HCT116 (cell line): Measurements from ENCODE around the gene PLAC9. TPM values are rescaled to one million over a fixed set of nuclear protein-coding genes. Genes with fewer than 3 reads are reported as not detected.

ENCODE experiments used
- ATAC-seq: fragments of 200-7000 bp; cut with Tn5 transposase; 2 replicates; pipeline ENCODE4 v1.9.1; 2020; ENCODE audit warnings: mild to moderate bottlenecking, moderate library complexity
- Bru-seq: library from RNA; stranded (reverse); fragments of 400-500 nt; gene quantifications from one replicate; lab custom pipeline; 2021; lab: Mats Ljungman, UMichigan
- BruChase-seq, 2 experiments: library from RNA; stranded (reverse); fragments of 400-500 nt; gene quantifications; one replicate each; lab custom pipeline; 2021; lab: Mats Ljungman, UMichigan
- BruUV-seq: library from RNA; stranded (reverse); fragments of 400-500 nt; replicated peaks from 2 replicates; lab custom pipeline; 2021; lab: Mats Ljungman, UMichigan
- CTCF ChIA-PET: fragments of 300-600 bp; sonication (Branson Sonifier 250); formaldehyde crosslinking; loops from one replicate; lab custom pipeline; 2021; ENCODE audit warnings: antibody characterized with exemption; lab: Charles Lee
- POLR2A ChIA-PET: fragments of 300-600, 350-600 bp; sonication (Branson Sonifier 250); formaldehyde crosslinking; loops from one replicate; lab custom pipeline; 2021; ENCODE audit warnings: antibody characterized with exemption; lab: Charles Lee
- RAD21 ChIA-PET, 2 experiments: fragments of 300-600 bp; sonication (Branson Sonifier 250); formaldehyde crosslinking; loops; one replicate each; lab custom pipeline; 2023; ENCODE audit warnings: low total read pairs in 2 of 2; ENCODE audit not compliant: uncharacterized antibody in 2 of 2, unreplicated experiment in 2 of 2, low non-redundant PET in 1 of 2; lab: Charles Lee
- DNase-seq: peaks from one replicate; pipeline ENCODE4 v3.0.0-alpha.2; 2010; ENCODE audit warnings: low read depth, low spot score
- H2AFZ ChIP-seq: fragments of 200-600 bp; shearing (Covaris generic), sonication (generic); 2 replicates; pipeline ENCODE4 v1.6.1; 2017; ENCODE audit warnings: low read depth, mixed run types, mixed read lengths, antibody characterized with exemption, low read length; ENCODE audit not compliant: poor library complexity, severe bottlenecking
- H3K27ac ChIP-seq: 2 replicates; pipeline ENCODE4 v1.5.1; 2012; ENCODE audit warnings: low read depth, low read length
- H3K27me3 ChIP-seq: fragments of 200-600 bp; sonication (generic); 2 replicates; pipeline ENCODE4 v1.6.1; 2016; ENCODE audit warnings: mixed run types, low read length, mixed read lengths; ENCODE audit not compliant: insufficient read depth
- H3K36me3 ChIP-seq, 2 experiments: fragments of 200-500 bp in 1 of 2; fragments of 200-600 bp in 1 of 2; sonication (Bioruptor generic) in 1 of 2; sonication (generic) in 1 of 2; 2 replicates each; pipeline versions ENCODE4 v1.5.1 to v1.6.1; 2014 to 2016; ENCODE audit warnings: low read length in 2 of 2, inconsistent platforms in 1 of 2, mixed read lengths in 1 of 2, mixed run types in 1 of 2; ENCODE audit not compliant: insufficient read depth in 2 of 2, control insufficient read depth in 1 of 2
- H3K4me1 ChIP-seq, 2 experiments: fragments of 200-600 bp in 1 of 2; sonication (generic) in 1 of 2; 2 replicates each; pipeline versions ENCODE4 v1.5.1 to v1.6.1; 2012 to 2017; ENCODE audit warnings: low read length in 2 of 2, inconsistent platforms in 1 of 2, mild to moderate bottlenecking in 1 of 2, mixed read lengths in 1 of 2, mixed run types in 1 of 2, moderate library complexity in 1 of 2; ENCODE audit not compliant: insufficient read depth in 2 of 2, control insufficient read depth in 1 of 2
- H3K4me2 ChIP-seq: fragments of 200-600 bp; sonication (generic); 2 replicates; pipeline ENCODE4 v1.6.1; 2017; ENCODE audit warnings: mixed run types, low read length, mixed read lengths
- H3K4me3 ChIP-seq, 2 experiments: fragments of 200-600 bp in 1 of 2; sonication (generic) in 1 of 2; replicated peaks in 1 of 2; 2 replicates each; pipeline ENCODE4 v1.5.1; 2011 to 2016; ENCODE audit warnings: low read length in 2 of 2, control low read depth in 1 of 2, low read depth in 1 of 2, mild to moderate bottlenecking in 1 of 2, mixed read lengths in 1 of 2, mixed run types in 1 of 2
- H3K79me2 ChIP-seq: fragments of 200-600 bp; sonication (generic); 2 replicates; pipeline ENCODE4 v1.6.1; 2017; ENCODE audit warnings: mild to moderate bottlenecking, mixed run types, low read length, moderate library complexity, mixed read lengths; ENCODE audit not compliant: insufficient read depth
- H3K9ac ChIP-seq: fragments of 200-600 bp; sonication (generic); 2 replicates; pipeline ENCODE4 v1.6.1; 2016; ENCODE audit warnings: low read length, mixed read lengths
- H3K9me2 ChIP-seq: fragments of 200-600 bp; sonication (generic), shearing (Covaris generic); 2 replicates; pipeline ENCODE4 v1.6.1; 2017; ENCODE audit warnings: mixed run types, mild to moderate bottlenecking, moderate library complexity; ENCODE audit not compliant: insufficient read depth
- H3K9me3 ChIP-seq, 2 experiments: fragments of 200-500 bp in 1 of 2; fragments of 200-600 bp in 1 of 2; sonication (Bioruptor generic) in 1 of 2; sonication (generic) in 1 of 2; 2 replicates each; pipeline ENCODE4 v1.6.1; 2014 to 2017; ENCODE audit warnings: low read length in 2 of 2, mixed read lengths in 2 of 2, inconsistent platforms in 1 of 2, low read depth in 1 of 2, mild to moderate bottlenecking in 1 of 2, mixed run types in 1 of 2, moderate library complexity in 1 of 2; ENCODE audit not compliant: control insufficient read depth in 1 of 2, insufficient read depth in 1 of 2
- H4K20me1 ChIP-seq: fragments of 200-600 bp; sonication (generic), shearing (Covaris generic); 2 replicates; pipeline ENCODE4 v1.6.1; 2017; ENCODE audit warnings: mixed run types, mild to moderate bottlenecking, moderate library complexity; ENCODE audit not compliant: insufficient read depth
- ATF3 ChIP-seq: IDR thresholded peaks from 2 replicates; pipeline ENCODE4 v1.6.1; 2012
- EZH2 ChIP-seq: fragments of 200-600 bp; sonication (generic); IDR thresholded peaks from 2 replicates; pipeline ENCODE4 v1.6.1; 2017; ENCODE audit warnings: antibody characterized with exemption, mixed run types
- EZH2phosphoT487 ChIP-seq: fragments of 200-600 bp; IDR thresholded peaks from 2 replicates; pipeline ENCODE4 v1.6.1; 2018; ENCODE audit warnings: antibody characterized with exemption, borderline replicate concordance
- POLR2AphosphoS5 ChIP-seq: IDR thresholded peaks from 2 replicates; pipeline ENCODE4 v1.6.1; 2011; ENCODE audit warnings: mild to moderate bottlenecking, low read depth, low read length, moderate library complexity
- SP1 ChIP-seq: IDR thresholded peaks from 2 replicates; pipeline ENCODE4 v1.6.1; 2012; ENCODE audit warnings: low read depth
- SRF ChIP-seq: IDR thresholded peaks from 2 replicates; pipeline ENCODE4 v1.6.1; 2012; ENCODE audit warnings: low read depth
- YY1 ChIP-seq: IDR thresholded peaks from 2 replicates; pipeline ENCODE4 v1.6.1; 2011; ENCODE audit warnings: low read length, low read depth, moderate library complexity, mild to moderate bottlenecking; ENCODE audit not compliant: insufficient replicate concordance; ENCODE audit errors: extremely low read depth
- intact Hi-C: fragments of 100-400 bp; cut with micrococcal nuclease; formaldehyde crosslinking; loops from 2 replicates; pipeline ENCODE4 v1.10.0; 2022
- long read RNA-seq: library from polyadenylated mRNA; unstranded; transcript quantifications from one replicate; pipeline ENCODE4 v2.0.0, GENCODE V29; 2021; ENCODE audit not compliant: unreplicated experiment
- polyA plus RNA-seq: library from polyadenylated mRNA; unstranded; fragments of >200 nt; gene quantifications from 2 replicates; pipeline ENCODE4 v1.2.1, GENCODE V29; 2012; ENCODE audit warnings: missing spikeins
- total RNA-seq: library from RNA; stranded (reverse); gene quantifications from one replicate; pipeline ENCODE4 v1.2.1, GENCODE V29; 2021; ENCODE audit not compliant: unreplicated experiment
- TF ChIP-seq, protein P1 (sequence below): IDR thresholded peaks from 2 replicates; pipeline ENCODE4 v1.6.1; 2011; ENCODE audit warnings: mild to moderate bottlenecking, low read length, moderate library complexity; ENCODE audit not compliant: insufficient replicate concordance; ENCODE audit errors: extremely low read depth

Gene PLAC9
- total RNA-seq (not detected), Bru-seq, nascent RNA (percentile 11 among the genes with signal in this experiment), BruChase-seq, experiment 1, labeled RNA remaining after a 6-hour chase (not detected), BruChase-seq, experiment 2, labeled RNA remaining after a 2-hour chase (not detected)
- polyA plus RNA-seq = 1.4 and 1.8 TPM in 2 replicates
- long read RNA-seq, partial matches to known transcripts = 0 of 1 reads
- long read RNA-seq, other reads (novel, unspliced or antisense) = 1 of 1 reads

- ATAC-seq = no peak
- intact Hi-C loops = no loop called here
- Histone ChIP-seq H3K79me2 (no peaks in the 10 kb centered on the region), H3K27ac (no peak within 1 kb of the TSS), H3K27me3 (no peaks in the 10 kb centered on the region), H3K9me3 (no peaks in the 10 kb centered on the region), H3K4me2 (no peak within 1 kb of the TSS), H3K36me3 (no peaks in the 10 kb centered on the region), H3K9me2 (no peaks in the 10 kb centered on the region), H2AFZ (no peak within 1 kb of the TSS), H4K20me1 (no peaks in the 10 kb centered on the region), H3K4me3 (no peak within 1 kb of the TSS), H3K4me1 (peaks cover 2 to 5% of the 10 kb centered on the region in 2 experiments; a peak in 2 of 4 replicates), H3K9ac (no peak within 1 kb of the TSS)
- BruUV-seq = no TSS peak
- no peak for TF ChIP-seq SRF
- TF ChIP-seq ATF3 = no peak
- no peak for TF ChIP-seq SP1
- no peak for TF ChIP-seq EZH2phosphoT487
- TF ChIP-seq, protein P1, sequence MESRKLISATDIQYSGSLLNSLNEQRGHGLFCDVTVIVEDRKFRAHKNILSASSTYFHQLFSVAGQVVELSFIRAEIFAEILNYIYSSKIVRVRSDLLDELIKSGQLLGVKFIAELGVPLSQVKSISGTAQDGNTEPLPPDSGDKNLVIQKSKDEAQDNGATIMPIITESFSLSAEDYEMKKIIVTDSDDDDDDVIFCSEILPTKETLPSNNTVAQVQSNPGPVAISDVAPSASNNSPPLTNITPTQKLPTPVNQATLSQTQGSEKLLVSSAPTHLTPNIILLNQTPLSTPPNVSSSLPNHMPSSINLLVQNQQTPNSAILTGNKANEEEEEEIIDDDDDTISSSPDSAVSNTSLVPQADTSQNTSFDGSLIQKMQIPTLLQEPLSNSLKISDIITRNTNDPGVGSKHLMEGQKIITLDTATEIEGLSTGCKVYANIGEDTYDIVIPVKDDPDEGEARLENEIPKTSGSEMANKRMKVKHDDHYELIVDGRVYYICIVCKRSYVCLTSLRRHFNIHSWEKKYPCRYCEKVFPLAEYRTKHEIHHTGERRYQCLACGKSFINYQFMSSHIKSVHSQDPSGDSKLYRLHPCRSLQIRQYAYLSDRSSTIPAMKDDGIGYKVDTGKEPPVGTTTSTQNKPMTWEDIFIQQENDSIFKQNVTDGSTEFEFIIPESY = no peak
- no peak for TF ChIP-seq YY1
- no peak for TF ChIP-seq POLR2AphosphoS5
- TF ChIP-seq EZH2 = no peak
- ChIA-PET POLR2A (no interaction called here), RAD21 (no interaction called here), CTCF (no interaction called here)
- DNase-seq = no peak
These were observed at the start of gene PLAC9 for GRCh38 chr10:80132299-80133139. Gene PLAC9, plus strand, starts transcription at chr10:80132730. Its CDS starts 33 bp downstream, at chr10:80132763.
